LNCAP (cell line): Measurements from ENCODE around the gene RPP14.

Source experiments
- CTCF ChIP-seq: fragments of 450-650 bp; IDR thresholded peaks from 2 replicates; pipeline ENCODE4 v1.5.1; 2017; ENCODE audit warnings: mild to moderate bottlenecking

RPP14 gene

GRCh38 chr3:58323529-58324390 lies 17.7 kb downstream of the RPP14 start:
- no peak for TF ChIP-seq CTCF

GRCh38 chr3:58324391-58325390 lies 18.6 kb downstream of the RPP14 start:
- no peak for TF ChIP-seq CTCF

- TF ChIP-seq CTCF = no peak
Measured at GRCh38 chr3:58325525-58325992, 19.5 kb downstream of the RPP14 start.

GRCh38 chr3:58326267-58326900 lies 20.3 kb downstream of the RPP14 start:
- TF ChIP-seq CTCF = no peak

- no peak for TF ChIP-seq CTCF
Measured at GRCh38 chr3:58329150-58329921, 23.3 kb downstream of the RPP14 start.

GRCh38 chr3:58329922-58330413 lies 23.9 kb downstream of the RPP14 start:
- TF ChIP-seq CTCF = no peak
